Neuron (in vitro differentiated cells): Measurements from ENCODE around the gene LRIT3.
"Not testable (repeated sequence)": the region's sequence is repeated elsewhere in the genome, so short reads cannot be mapped to it uniquely, and the experiment has no call there.

Experiments used
- H2AFZ ChIP-seq: one replicate; pipeline ENCODE4 v1.6.1; 2013; ENCODE audit warnings: low read depth, mild to moderate bottlenecking, inconsistent platforms, low read length, moderate library complexity
- H3K27me3 ChIP-seq: one replicate; pipeline ENCODE4 v1.6.1; 2013; ENCODE audit warnings: low read length; ENCODE audit not compliant: insufficient read depth
- H3K36me3 ChIP-seq: one replicate; pipeline ENCODE4 v1.6.1; 2013; ENCODE audit warnings: low read length; ENCODE audit not compliant: insufficient read depth
- H3K4me1 ChIP-seq: one replicate; pipeline ENCODE4 v1.6.1; 2013; ENCODE audit warnings: low read length; ENCODE audit not compliant: insufficient read depth
- H3K4me3 ChIP-seq: 2 replicates; pipeline ENCODE4 v1.5.1; 2013; ENCODE audit warnings: mild to moderate bottlenecking, low read length, moderate library complexity
- H3K9me3 ChIP-seq: one replicate; pipeline ENCODE4 v1.6.1; 2013; ENCODE audit warnings: low read length

LRIT3 gene

DNA sequence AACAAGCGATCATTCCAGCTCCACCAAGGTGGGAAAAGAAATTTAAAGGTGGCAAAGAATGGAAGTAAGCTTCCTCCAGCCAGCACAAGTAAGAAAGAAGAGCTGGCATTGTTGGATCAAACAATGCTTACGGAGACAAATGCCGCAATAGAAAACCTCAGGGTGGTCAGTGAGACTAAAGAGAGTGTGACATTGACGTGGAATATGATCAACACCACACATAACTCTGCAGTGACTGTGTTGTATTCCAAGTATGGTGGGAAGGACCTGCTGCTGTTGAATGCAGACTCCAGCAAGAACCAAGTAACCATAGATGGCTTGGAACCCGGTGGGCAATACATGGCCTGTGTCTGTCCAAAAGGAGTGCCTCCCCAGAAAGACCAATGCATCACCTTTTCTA lies 22.2 kb downstream of the LRIT3 start:
- no peak overlapping the region for H2AFZ ChIP-seq
- no peaks in the 10 kb centered on the region for H3K27me3 ChIP-seq
- H3K9me3 ChIP-seq: no peaks in the 10 kb centered on the region
- H3K4me1 ChIP-seq: no peaks in the 10 kb centered on the region
- H3K4me3 ChIP-seq: no peak overlapping the region
- no peaks in the 10 kb centered on the region for H3K36me3 ChIP-seq

DNA sequence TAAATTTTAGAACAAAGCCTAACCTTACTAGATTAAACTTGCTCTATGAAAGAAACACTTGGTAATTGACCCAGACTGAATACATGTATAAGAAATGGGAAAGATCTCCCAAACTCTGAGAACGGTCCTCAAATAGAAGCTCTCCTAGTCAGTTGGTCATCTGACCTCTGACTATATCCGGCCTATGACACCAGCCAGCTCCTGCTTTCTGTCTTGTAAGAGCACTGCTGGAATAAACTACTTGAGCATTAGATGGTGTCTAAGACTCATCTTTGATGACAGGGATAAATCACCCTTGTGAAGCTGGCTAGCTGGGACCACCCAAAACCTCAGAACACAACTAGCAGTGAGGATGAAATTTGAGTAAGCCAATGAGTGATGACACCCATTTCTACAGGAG lies 24.2 kb downstream of the LRIT3 start:
- Histone ChIP-seq H3K9me3 (no peaks in the 10 kb centered on the region), H2AFZ (no peak overlapping the region), H3K4me1 (no peaks in the 10 kb centered on the region), H3K36me3 (no peaks in the 10 kb centered on the region), H3K27me3 (no peaks in the 10 kb centered on the region), H3K4me3 (no peak overlapping the region)

DNA sequence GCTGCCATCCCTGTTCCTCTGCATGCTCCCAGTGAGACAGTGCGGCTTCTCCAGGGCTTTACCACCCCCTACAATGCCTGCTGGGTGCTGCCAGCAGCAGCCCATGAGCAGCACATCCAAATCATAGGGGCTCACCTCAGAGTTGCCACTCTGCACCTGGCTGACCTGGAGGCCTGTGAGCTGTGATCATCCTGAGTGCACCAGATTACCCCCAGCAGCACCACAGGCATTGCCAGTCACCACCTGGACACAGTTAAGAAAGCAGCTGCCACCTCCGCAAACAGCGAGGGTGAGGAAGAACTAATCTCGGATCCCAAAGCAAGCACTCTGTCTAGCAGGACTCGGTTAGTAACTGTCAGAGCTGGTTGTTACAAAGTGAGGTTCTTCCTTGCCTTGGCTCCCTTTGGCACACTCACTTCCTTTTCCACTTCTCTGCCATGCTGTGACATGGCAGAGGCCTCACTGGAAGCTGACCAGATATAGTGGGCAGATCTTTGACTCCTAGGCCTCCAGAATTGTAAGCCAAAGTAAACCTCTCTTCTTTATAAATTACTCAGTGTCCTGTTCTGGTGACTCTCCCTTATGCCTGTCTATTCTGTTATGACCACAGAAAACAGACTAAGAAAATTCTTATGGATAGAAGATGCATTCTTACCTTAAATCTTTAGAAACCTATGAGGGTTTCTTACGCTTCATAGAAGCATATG lies 25.2 kb downstream of the LRIT3 start:
- Histone ChIP-seq H2AFZ (no peak overlapping the region), H3K9me3 (no peaks in the 10 kb centered on the region), H3K36me3 (no peaks in the 10 kb centered on the region), H3K27me3 (no peaks in the 10 kb centered on the region), H3K4me3 (no peak overlapping the region), H3K4me1 (no peaks in the 10 kb centered on the region)

DNA sequence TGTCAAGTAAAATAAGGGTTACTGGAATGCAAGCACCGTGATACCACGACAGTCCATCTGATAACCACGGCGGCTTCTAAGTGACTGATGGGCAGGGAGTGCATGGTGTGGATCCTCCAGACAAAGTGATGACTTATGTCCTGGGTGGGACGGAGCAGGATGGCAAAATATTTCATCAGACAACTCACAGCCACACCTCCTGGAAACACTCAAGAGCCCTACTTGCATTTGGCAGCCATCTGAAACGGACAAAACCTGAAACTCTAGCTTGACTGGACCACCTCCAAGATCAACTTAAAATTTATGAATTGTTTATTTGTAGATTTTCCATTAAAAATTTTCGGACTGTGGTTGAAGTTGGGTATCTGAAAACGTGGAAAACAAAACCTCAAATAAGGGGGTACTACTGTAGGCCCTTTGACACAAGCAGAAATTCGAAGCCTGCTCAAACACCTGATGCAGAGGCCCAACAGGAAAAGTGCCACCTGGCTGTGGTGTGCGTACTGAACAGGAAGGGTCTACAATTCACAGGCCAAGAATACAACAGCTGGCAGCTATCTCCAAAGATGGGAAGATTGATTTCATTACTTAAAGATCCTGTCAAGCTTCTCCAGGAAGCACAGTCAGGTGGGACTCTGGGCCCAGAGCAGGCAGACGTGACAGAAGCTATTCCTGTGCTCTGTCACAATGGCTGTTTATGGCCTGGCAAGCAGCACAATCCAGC lies 26.0 kb downstream of the LRIT3 start:
- no peaks in the 10 kb centered on the region for H3K4me1 ChIP-seq
- H3K9me3 ChIP-seq: no peaks in the 10 kb centered on the region
- H2AFZ ChIP-seq: no peak overlapping the region
- H3K36me3 ChIP-seq: no peaks in the 10 kb centered on the region
- no peak overlapping the region for H3K4me3 ChIP-seq
- no peaks in the 10 kb centered on the region for H3K27me3 ChIP-seq

DNA sequence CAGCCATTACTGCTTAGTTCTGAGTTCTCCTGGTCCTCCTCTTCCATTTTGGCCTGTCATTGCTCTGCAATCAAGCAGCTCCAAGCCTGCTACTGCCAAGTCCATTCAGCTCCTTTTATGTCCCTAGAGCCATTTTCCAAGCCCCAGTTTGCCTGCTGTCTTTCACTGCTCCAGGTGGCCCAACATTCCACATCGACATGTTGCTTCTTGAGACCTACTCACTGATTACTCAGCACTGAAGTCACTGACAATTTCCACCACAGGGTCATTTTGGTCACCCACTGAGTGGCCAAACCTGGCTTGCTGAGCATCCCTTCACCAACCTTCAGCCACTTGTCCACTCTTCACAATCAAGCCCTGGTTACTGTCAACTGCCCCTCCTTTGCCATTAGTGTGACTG lies 27.2 kb downstream of the LRIT3 start:
- Histone ChIP-seq H3K27me3 (no peaks in the 10 kb centered on the region), H3K9me3 (no peaks in the 10 kb centered on the region), H3K4me1 (no peaks in the 10 kb centered on the region), H3K4me3 (no peak overlapping the region), H3K36me3 (no peaks in the 10 kb centered on the region), H2AFZ (no peak overlapping the region)

DNA sequence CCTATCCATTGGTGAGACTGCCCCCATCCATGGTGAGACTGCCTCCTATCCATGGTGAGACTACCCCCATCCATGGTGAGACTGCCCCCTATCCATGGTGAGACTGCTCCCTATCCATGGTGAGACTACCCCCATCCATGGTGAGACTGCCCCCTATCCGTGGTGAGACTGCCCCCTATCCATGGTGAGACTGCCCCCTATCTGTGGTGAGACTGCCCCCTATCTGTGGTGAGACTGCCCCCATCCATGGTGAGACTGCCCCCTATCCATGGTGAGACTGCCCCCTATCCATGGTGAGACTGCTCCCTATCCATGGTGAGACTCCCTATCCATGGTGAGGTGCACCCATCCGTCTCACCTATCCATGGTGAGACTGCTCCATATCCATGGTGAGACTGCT lies 27.6 kb downstream of the LRIT3 start:
- H3K9me3 ChIP-seq, H2AFZ ChIP-seq, H3K4me3 ChIP-seq, H3K36me3 ChIP-seq, H3K27me3 ChIP-seq, H3K4me1 ChIP-seq: not testable (repeated sequence)

DNA sequence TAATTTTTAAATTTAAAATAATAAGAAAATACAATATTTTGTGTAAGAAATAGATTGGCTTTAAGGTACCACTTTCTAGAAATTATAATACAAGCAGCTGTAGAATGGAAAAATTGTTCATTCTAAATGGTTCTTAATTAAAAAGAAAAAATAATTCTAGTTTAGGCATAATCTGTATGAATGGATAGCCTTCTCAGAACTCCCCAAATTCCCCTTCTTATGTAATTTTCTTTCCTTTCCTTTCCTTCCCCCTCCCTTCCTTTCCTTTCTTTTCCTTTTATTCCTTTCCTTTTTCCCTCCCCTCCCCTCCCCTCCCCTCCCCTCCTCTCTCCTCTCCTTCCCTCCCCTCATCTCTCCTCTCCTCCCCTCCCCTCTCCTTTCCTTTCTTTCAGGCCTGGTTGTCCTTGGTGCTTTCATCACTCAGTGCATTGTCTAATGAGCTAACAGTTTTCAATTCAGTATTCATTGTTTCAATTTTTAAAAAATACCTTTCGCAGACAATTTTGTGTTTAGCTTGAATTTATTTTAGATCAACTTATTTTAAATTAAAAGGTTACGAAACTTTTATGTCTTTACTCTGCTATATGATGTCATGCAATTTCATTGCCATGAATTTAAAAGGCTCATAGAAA lies 28.8 kb downstream of the LRIT3 start:
- Histone ChIP-seq H3K4me1 (no peaks in the 10 kb centered on the region), H2AFZ (no peak overlapping the region), H3K36me3 (no peaks in the 10 kb centered on the region), H3K4me3 (no peak overlapping the region), H3K9me3 (no peaks in the 10 kb centered on the region), H3K27me3 (no peaks in the 10 kb centered on the region)

DNA sequence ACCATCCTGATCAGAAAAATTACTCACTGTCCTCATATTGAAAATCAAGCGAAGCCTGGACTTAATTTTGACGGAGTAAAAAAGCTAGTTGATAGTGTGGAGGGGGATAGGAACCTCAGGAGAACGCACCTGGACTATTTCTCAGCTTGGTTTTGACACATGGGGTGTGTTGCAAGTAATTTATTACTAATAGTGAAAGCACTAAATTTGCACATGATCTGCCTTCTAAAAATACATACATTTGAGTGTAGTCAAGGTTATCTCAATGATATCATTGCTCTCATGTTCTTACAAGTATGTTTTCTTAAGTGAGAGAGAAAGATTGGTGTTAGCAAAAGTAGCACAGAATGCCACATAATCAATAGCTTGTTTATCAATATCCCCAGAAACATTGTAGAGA lies 29.5 kb downstream of the LRIT3 start:
- Histone ChIP-seq H3K36me3 (no peaks in the 10 kb centered on the region), H2AFZ (no peak overlapping the region), H3K4me1 (no peaks in the 10 kb centered on the region), H3K9me3 (no peaks in the 10 kb centered on the region), H3K4me3 (no peak overlapping the region), H3K27me3 (no peaks in the 10 kb centered on the region)

DNA sequence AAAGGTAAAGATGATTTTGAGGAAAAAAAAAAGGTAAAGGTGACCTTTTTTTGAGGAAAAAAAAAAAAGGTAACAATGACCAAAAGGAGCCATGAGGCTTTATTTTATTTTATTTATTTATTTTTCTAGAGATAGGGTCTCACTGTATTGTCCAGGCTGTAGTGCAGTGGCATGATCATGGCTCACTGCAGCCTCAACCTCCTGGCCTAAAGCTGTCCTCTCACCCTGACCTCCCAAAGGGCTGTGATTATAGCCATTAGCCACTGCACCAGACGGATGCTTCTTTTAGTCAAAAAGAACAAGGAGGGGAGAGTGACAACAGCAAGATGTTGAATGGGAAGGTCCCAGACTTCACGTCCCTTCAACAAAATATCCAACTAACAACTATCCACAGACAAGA lies 30.4 kb downstream of the LRIT3 start:
- H3K36me3 ChIP-seq: no peaks in the 10 kb centered on the region
- no peak overlapping the region for H3K4me3 ChIP-seq
- no peak overlapping the region for H2AFZ ChIP-seq
- H3K27me3 ChIP-seq: no peaks in the 10 kb centered on the region
- H3K4me1 ChIP-seq: no peaks in the 10 kb centered on the region
- H3K9me3 ChIP-seq: no peaks in the 10 kb centered on the region

DNA sequence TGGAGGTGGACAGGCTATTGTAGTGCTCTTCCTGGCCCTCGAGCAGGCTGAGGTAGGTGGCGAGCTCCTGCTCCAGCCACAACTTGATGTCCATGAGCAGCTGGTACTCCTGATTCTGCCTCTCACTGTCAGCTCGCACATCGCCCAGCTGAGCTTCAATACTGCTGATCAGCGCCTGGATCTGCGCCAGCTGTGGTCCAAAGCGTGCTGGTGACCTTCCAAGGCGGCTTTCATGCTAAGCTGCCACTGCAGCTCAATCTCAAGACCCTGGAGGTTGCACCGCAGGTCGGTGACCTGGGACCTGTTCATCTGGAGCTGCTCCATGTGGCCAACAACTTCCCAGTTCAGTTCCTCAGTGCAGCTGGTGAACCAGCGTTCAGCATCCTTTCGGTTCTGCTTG lies 31.2 kb downstream of the LRIT3 start:
- Histone ChIP-seq H3K36me3 (no peaks in the 10 kb centered on the region), H3K4me3 (no peak overlapping the region), H3K9me3 (no peaks in the 10 kb centered on the region), H3K4me1 (no peaks in the 10 kb centered on the region), H2AFZ (no peak overlapping the region), H3K27me3 (no peaks in the 10 kb centered on the region)

DNA sequence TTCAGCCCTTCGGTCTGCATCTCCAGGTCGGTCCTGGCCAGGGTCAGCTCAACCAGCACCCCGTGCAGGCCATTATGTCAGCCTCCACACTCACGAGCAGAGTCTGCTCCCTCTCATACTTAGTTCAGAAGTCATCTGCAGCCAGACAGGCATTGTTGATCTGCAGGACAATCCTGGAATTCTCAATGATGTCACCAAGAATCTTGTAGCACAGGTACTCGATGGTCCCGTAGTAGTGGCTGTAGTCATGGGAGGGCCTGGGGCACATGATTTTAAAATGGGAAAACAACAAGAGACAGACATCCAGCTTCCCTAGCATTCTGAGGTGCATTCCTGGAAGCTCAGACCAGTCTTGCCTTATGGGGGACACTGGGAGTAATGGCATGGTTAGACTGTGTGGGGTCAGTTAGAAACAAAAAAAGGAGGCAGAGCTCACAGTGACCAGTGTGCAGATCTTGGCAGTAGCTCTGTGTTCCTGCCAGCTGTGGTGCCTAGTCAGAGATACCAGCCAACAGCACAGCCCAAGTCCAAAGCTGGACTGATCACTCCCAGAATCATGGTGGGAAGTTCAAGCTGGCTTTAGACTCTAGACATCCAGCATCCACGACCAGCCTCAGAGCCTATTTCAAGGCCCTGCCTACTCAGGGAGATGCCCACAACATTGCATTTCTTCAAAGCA lies 31.9 kb downstream of the LRIT3 start:
- no peak overlapping the region for H3K4me3 ChIP-seq
- no peaks in the 10 kb centered on the region for H3K36me3 ChIP-seq
- H3K9me3 ChIP-seq: no peaks in the 10 kb centered on the region
- H2AFZ ChIP-seq: no peak overlapping the region
- no peaks in the 10 kb centered on the region for H3K27me3 ChIP-seq
- H3K4me1 ChIP-seq: no peaks in the 10 kb centered on the region

DNA sequence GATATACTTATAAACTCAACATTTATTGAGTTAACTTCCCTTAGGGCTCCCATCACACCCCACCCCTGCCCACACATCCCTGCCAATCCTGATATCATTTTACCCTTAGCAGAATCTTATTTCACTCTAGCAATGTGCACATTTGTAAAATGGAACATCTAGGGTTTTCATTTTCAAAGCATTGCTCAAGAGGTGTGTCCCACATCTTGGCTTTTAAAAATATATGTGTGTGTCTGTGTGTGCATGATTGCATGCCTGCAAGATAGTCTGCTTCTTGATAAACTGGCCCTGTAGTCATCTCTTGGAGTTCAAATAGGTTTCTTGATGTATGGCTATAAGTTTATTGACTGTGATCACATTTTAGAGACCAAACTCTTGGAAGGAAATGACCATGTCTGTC lies 38.4 kb downstream of the LRIT3 start:
- H3K9me3 ChIP-seq: no peaks in the 10 kb centered on the region
- no peak overlapping the region for H3K4me3 ChIP-seq
- peaks cover 3% of the 10 kb centered on the region for H3K4me1 ChIP-seq
- no peaks in the 10 kb centered on the region for H3K27me3 ChIP-seq
- no peak overlapping the region for H2AFZ ChIP-seq
- no peaks in the 10 kb centered on the region for H3K36me3 ChIP-seq

DNA sequence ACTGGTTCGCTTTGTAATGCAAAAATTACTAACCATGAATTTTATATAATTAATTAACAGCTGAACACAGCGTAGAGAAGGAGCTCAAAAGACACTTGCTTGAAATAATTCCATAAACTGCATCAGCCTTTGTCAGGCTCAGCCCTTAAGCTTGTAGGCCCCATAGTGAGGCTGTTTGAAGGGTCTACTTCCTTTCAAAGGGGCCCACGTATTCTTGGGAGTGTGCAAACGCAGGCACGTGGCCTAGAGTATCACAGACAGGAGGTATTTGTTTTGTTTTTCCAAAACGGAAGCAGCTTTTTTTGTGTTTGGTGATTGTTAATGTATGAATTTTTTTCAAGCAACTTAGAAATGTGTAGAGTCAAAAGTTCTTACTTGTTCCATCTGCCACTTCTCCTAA lies 39.2 kb downstream of the LRIT3 start:
- H3K4me3 ChIP-seq: no peak overlapping the region
- H3K27me3 ChIP-seq: no peaks in the 10 kb centered on the region
- H3K9me3 ChIP-seq: no peaks in the 10 kb centered on the region
- H3K4me1 ChIP-seq: peaks cover 3% of the 10 kb centered on the region
- H3K36me3 ChIP-seq: no peaks in the 10 kb centered on the region
- H2AFZ ChIP-seq: no peak overlapping the region
